Transverse colon (tissue), 4 donors: ENCODE measurements around the gene TBC1D13. TPM values are rescaled to one million over a fixed set of nuclear protein-coding genes. Genes with fewer than 3 reads are reported as not detected.

Experiments
- DNase-seq: peaks from one replicate; pipeline ENCODE4 v3.0.0-alpha.2; 2019
- H3K27ac ChIP-seq, 4 donors: fragments of 200-600 bp; sonication (generic); 2 replicates each; pipeline ENCODE4 v1.5.1; 2016 to 2018; ENCODE audit warnings: inconsistent platforms in 4 of 4
- H3K27me3 ChIP-seq: fragments of 200-600 bp; sonication (generic); 2 replicates; pipeline ENCODE4 v1.5.1; 2017; ENCODE audit warnings: inconsistent platforms
- H3K36me3 ChIP-seq, 4 donors: fragments of 200-600 bp; sonication (generic); 2 replicates each; pipeline ENCODE4 v1.5.1; 2017 to 2019; ENCODE audit warnings: inconsistent platforms in 4 of 4
- H3K4me1 ChIP-seq, 4 donors: fragments of 200-600 bp; sonication (generic); 2 replicates each; pipeline ENCODE4 v1.5.1; 2017 to 2020; ENCODE audit warnings: inconsistent platforms in 4 of 4
- H3K4me3 ChIP-seq, 4 donors: fragments of 200-600 bp; sonication (generic); 1 replicate in 1 of 4; 2 replicates in 3 of 4; pipeline versions ENCODE4 v1.5.1 to v1.6.1; 2017 to 2019; ENCODE audit warnings: inconsistent platforms in 4 of 4
- H3K9me3 ChIP-seq, 2 donors: fragments of 200-600 bp; sonication (generic); 2 replicates each; pipeline ENCODE4 v1.5.1; 2017 to 2019; ENCODE audit warnings: inconsistent platforms in 2 of 2
- CTCF ChIP-seq, 5 experiments: fragments of 200-600 bp in 3 of 5; fragments of 450-650 bp in 2 of 5; sonication (generic) in 3 of 5; IDR thresholded peaks; 1 replicate in 2 of 5; 2 replicates in 3 of 5; pipeline ENCODE4 v1.5.1; 2016 to 2017; ENCODE audit warnings: antibody characterized with exemption in 5 of 5, inconsistent platforms in 3 of 5, mild to moderate bottlenecking in 2 of 5, moderate library complexity in 1 of 5
- EP300 ChIP-seq: sonication (generic); formaldehyde crosslinking; IDR thresholded peaks from one replicate; pipeline ENCODE4 v1.6.1; 2017; ENCODE audit warnings: antibody characterized with exemption, low read depth
- POLR2A ChIP-seq: fragments of 450-650 bp; IDR thresholded peaks from one replicate; pipeline ENCODE4 v1.6.1; 2016; ENCODE audit warnings: antibody characterized with exemption, mild to moderate bottlenecking, moderate library complexity
- POLR2AphosphoS5 ChIP-seq, 3 donors: sonication (generic); formaldehyde crosslinking; IDR thresholded peaks; one replicate each; pipeline ENCODE4 v1.6.1; 2016; ENCODE audit warnings: antibody characterized with exemption in 3 of 3
- WGBS, 2 donors: methylation state at CpG; one replicate each; pipeline ENCODE4 v1.1.5; 2018; ENCODE audit warnings: low coverage in 1 of 2; 5-methylcytosine and 5-hydroxymethylcytosine counted together
- in situ Hi-C, 4 donors: fragments of 200-750 bp; cut with MboI; loops; one replicate each; pipeline versions ENCODE4 v1.15.0 to v1.15.1; 2017; ENCODE audit warnings: low sequenced_read_pairs in 3 of 4, low pct_ligation_motif_present in 1 of 4, low pct_unique_long_range_greater_than_20kb in 1 of 4
- intact Hi-C: fragments of 100-400 bp; cut with DNase I; formaldehyde crosslinking; loops from one replicate; pipeline ENCODE4 v1.15.1; 2023; ENCODE audit warnings: low total_unique reads
- total RNA-seq, 4 donors: library from RNA; depleted of rRNA; stranded (reverse); fragments of >200 nt; gene quantifications; one replicate each; pipeline ENCODE4 v1.1.0, GENCODE V29; 2016

TBC1D13 gene
- total RNA-seq, 4 donors from 2014 or later = 9.6 to 244 (median 21.6) TPM

- Histone ChIP-seq H3K9me3 (no peaks in the 10 kb centered on the region), H3K4me1 (no peaks in the 10 kb centered on the region), H3K27ac (no peak overlapping the region), H3K4me3 (no peak overlapping the region), H3K27me3 (no peaks in the 10 kb centered on the region), H3K36me3 (peaks cover 0 to 31% (median 7%) of the 10 kb centered on the region in 4 donors)
- no peak for DNase-seq
- WGBS, 2 donors = 84% methylated on average over 14 of the region's 14 CpGs; no CpG with 5 or more reads in 1 of the 2 donors
- in situ Hi-C loops = no loop called here
- intact Hi-C loops = no loop called here
- no peak for TF ChIP-seq POLR2A
- TF ChIP-seq POLR2AphosphoS5 (IDR thresholded peaks at IDR 0.05) = no peak
- TF ChIP-seq EP300 = no peak
- no peak for TF ChIP-seq CTCF (IDR thresholded peaks at IDR 0.05)
Measured at GRCh38 chr9:128807827-128808226, 20.8 kb downstream of the TBC1D13 start.

- H3K9me3 ChIP-seq = no peaks in the 10 kb centered on the region
- no peak overlapping the region for H3K4me3 ChIP-seq
- DNase-seq = no peak
- TF ChIP-seq CTCF (IDR thresholded peaks at IDR 0.05) = no peak
- no peak for TF ChIP-seq POLR2A
- TF ChIP-seq POLR2AphosphoS5 (IDR thresholded peaks at IDR 0.05) = no peak
- TF ChIP-seq EP300 = no peak
- H3K36me3 ChIP-seq = peaks cover 0 to 26% (median 4%) of the 10 kb centered on the region in 4 donors
- WGBS, 2 donors = 92% methylated on average over 3 of the region's 3 CpGs; no CpG with 5 or more reads in 1 of the 2 donors
- in situ Hi-C loops (no loop called here), intact Hi-C loops (no loop called here)
- H3K4me1 ChIP-seq = no peaks in the 10 kb centered on the region
- no peaks in the 10 kb centered on the region for H3K27me3 ChIP-seq
- H3K27ac ChIP-seq = no peak overlapping the region
Measured at GRCh38 chr9:128808543-128808942, 21.5 kb downstream of the TBC1D13 start.

GRCh38 chr9:128809036-128809599 is 22.1 kb downstream of the TBC1D13 start:
- in situ Hi-C loops = no loop called here
- DNase-seq = no peak
- no peak overlapping the region for H3K4me3 ChIP-seq
- H3K9me3 ChIP-seq = no peaks in the 10 kb centered on the region
- H3K27ac ChIP-seq = no peak overlapping the region
- TF ChIP-seq POLR2A = no peak
- TF ChIP-seq POLR2AphosphoS5 (IDR thresholded peaks at IDR 0.05) = no peak
- no peak for TF ChIP-seq CTCF (IDR thresholded peaks at IDR 0.05)
- TF ChIP-seq EP300 = no peak
- peaks cover 0 to 21% (median 1%) of the 10 kb centered on the region in 4 donors for H3K36me3 ChIP-seq
- no peaks in the 10 kb centered on the region for H3K27me3 ChIP-seq
- 95% methylated on average over 12 of the region's 12 CpGs; no CpG with 5 or more reads in 1 of the 2 donors for WGBS, 2 donors
- intact Hi-C loops = no loop called here
- H3K4me1 ChIP-seq = no peaks in the 10 kb centered on the region

- TF ChIP-seq POLR2AphosphoS5 (IDR thresholded peaks at IDR 0.05) (no peak), CTCF (IDR thresholded peaks at IDR 0.05) (no peak), EP300 (no peak), POLR2A (no peak)
- Histone ChIP-seq H3K4me3 (no peak overlapping the region), H3K27me3 (no peaks in the 10 kb centered on the region), H3K4me1 (no peaks in the 10 kb centered on the region), H3K9me3 (no peaks in the 10 kb centered on the region), H3K27ac (no peak overlapping the region), H3K36me3 (peaks cover 0 to 20% (median 0%) of the 10 kb centered on the region in 4 donors)
- no peak for DNase-seq
- intact Hi-C loops (no loop called here), in situ Hi-C loops (no loop called here)
- WGBS, 2 donors = 91% methylated on average over 2 of the region's 2 CpGs; no CpG with 5 or more reads in 1 of the 2 donors
Measured at GRCh38 chr9:128809831-128810230, 22.8 kb downstream of the TBC1D13 start.
